Measurements from ENCODE around the gene NDUFB3.
A peak's percentile ranks its signal among the peaks of the same experiment; 100 is the strongest.
"Not testable (repeated sequence)": the region's sequence is repeated elsewhere in the genome, so short reads cannot be mapped to it uniquely, and the experiment has no call there.

NDUFB3 gene

GRCh38 chr2:201093573-201093972, 21.8 kb downstream of the NDUFB3 start:
- DNase-seq (ENCODE audit: low read depth) = no peak

- no peak for DNase-seq (ENCODE audit: low read depth)
Measured at GRCh38 chr2:201100497-201100896, 28.7 kb downstream of the NDUFB3 start.

GRCh38 chr2:201105759-201106158, 34.0 kb downstream of the NDUFB3 start:
- DNase-seq (ENCODE audit: low read depth) = no peak

GRCh38 chr2:201107624-201108023, 35.8 kb downstream of the NDUFB3 start:
- no peak for DNase-seq (ENCODE audit: low read depth)

GRCh38 chr2:201108341-201108740, 36.5 kb downstream of the NDUFB3 start:
- no peak for DNase-seq (ENCODE audit: low read depth)

- DNase-seq (ENCODE audit: low read depth) = no peak
Measured at GRCh38 chr2:201109186-201109585, 37.4 kb downstream of the NDUFB3 start.

DNA sequence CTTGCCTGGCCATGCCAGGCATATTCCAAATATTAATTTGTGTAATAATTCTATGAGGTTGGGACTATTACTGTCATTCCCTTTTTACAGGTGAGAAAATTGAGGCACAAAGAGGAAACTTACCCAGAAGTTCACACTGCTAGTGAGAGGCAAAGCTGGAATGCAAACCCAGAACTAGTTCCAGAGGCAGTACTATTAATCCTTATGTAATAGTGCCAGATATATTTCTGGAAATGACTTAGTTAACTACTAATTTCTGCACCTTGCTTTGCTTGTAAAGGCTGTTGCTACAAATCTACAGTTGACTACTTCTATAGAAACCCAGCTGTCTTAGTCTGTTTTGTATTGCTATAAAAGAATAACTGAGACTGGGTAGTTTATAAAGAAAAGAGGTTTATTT, 38.8 kb downstream of the NDUFB3 start:
- no peak for DNase-seq (ENCODE audit: low read depth)

GRCh38 chr2:201111096-201111495, 39.3 kb downstream of the NDUFB3 start:
- no peak for DNase-seq (ENCODE audit: low read depth)

DNA sequence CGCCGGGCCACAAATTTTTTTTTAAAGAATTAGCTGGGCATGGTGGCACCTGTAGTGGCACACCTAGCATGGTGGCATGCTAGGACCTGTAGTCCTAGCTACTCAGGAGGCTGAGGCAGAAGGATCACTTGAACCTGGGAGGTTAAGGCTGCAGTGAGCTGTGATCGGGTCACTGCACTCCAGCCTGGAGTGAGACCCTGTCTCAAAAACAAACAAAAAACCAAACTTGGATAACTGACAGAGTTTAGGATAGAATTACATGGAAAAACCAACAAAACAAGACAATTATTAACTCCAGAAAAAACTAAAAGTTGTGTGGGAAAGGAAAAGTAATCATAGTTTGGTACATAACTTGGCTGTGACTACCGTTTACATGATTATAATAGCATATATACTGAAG, 42.5 kb downstream of the NDUFB3 start:
- DNase-seq (ENCODE audit: low read depth) = no peak

GRCh38 chr2:201114846-201115245, 43.0 kb downstream of the NDUFB3 start:
- no peak for DNase-seq (ENCODE audit: low read depth)

GRCh38 chr2:201116115-201116958, 44.5 kb downstream of the NDUFB3 start, which contains the start of gene CFLAR:
Gene CFLAR, plus strand, starts transcription at chr2:201116164. Its CDS starts 13,702 bp downstream, at chr2:201129866.
- DNase-seq (ENCODE audit: low read depth) = peak; percentile 61

DNA sequence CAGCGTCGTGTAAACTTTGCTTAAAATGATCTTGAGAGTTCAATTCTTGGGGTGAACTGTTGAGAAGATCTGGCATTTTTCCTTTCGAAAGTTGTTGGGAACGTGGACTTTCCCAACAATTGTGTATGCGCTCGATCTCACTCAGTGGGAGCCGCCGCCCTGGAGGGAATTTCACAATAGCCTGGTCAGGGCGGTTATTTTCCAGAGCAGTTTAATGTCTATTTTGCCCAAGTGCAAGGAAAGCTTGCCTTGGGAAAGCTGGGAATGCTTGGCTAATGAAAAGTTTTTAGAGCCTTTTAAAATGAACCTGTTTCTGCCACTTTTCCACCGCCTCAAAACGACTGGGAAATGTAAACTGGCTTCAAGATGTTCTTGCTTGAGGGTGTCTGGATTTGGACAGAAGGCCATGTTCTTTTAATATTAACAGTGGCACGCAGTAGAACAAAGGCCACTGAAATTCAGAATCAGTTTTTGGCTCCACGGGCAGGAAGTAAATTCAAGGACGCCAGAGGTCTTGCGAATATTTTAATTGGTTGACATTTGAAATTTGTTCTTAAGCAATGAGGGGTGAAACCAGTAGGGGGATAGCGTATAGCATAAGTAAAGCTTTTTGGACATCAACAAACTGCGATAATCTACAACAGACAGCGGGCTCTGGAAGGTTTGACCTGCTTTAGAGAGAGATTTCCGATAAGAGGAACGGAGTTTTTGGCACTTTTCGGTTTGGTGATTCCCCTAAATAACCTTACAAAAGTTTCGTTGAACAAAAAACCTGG, 45.3 kb downstream of the NDUFB3 start:
- DNase-seq (ENCODE audit: low read depth) = no peak

DNA sequence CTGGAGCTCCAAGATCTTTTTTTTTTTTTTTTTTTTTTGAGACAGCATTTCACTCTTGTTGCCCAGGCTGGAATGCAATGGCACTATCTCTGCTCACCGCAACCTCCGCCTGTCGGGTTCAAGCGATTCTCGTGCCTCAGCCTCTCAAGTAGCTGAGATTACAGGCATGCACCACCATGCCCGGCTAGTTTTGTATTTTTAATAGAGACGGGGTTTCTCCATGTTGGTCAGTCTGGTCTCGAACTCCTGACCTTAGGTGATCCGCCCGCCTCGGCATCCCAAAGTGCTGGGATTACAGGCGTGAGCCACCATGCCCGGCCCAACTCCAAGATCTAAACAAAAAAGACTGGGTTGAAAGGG, 45.9 kb downstream of the NDUFB3 start:
- not testable (repeated sequence) for DNase-seq (ENCODE audit: low read depth)

- peak; percentile 82 for DNase-seq (ENCODE audit: low read depth)
Measured at GRCh38 chr2:201118121-201118960, 46.5 kb downstream of the NDUFB3 start.

DNA sequence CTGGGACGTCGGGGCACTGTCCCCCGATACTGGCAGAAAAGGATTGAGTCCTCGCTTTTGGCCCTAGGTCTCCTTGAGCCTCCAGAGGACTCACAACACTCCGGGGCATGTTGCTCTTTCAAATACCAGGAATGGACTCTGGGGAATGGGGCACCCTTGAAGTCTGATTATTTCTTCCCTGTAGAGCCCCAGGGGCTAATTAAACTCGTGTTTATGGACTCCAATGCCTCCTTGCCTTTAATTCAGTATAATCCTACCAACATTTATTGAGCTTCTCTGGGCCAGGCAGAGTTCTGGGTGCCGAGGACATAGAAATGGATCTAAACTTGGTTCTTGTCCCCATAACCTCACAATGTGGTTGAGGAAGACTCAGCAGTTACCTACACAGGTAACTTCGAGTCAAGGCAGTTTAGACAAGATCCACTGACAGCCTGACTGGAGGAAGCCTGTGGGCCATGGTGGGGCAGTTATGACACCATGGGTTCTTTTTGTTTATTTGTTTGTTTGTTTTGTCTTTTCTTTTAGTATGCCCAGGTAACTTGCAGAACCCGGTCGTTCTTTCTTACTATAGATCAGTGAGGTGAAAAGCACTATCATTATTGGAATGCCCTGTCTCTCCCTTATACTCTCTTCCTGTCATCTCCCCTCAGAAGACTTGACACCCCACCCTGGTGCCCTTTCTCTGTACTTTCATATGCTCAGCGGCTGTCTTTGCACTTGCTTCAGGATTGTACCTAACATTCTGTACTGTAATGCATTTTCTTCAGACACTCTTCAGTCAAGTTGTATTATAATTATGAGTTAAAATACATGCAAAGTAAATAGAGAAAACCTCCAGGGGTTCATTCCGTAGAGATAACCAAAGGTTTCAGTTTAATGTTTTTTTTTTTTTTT, 47.4 kb downstream of the NDUFB3 start:
- no peak for DNase-seq (ENCODE audit: low read depth)

DNA sequence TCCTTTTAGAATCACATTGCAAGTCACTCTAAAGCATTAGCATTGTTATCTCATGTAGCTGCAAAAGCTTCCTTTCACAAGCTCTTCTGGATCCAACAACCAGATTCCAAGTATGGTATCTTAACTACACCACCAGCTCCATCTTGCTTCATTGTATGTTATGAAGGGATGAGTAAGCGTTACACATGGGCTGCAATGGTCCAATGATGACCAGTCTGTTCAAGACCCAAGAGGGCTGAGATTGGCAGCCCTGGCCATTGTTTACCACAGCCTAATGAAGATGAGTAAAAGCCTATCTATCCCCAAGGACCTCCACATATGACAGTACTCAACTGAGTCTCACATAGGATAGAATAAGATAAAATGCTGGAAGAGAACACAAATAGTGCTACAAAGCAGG, 50.5 kb downstream of the NDUFB3 start:
- DNase-seq (ENCODE audit: low read depth) = no peak

DNA sequence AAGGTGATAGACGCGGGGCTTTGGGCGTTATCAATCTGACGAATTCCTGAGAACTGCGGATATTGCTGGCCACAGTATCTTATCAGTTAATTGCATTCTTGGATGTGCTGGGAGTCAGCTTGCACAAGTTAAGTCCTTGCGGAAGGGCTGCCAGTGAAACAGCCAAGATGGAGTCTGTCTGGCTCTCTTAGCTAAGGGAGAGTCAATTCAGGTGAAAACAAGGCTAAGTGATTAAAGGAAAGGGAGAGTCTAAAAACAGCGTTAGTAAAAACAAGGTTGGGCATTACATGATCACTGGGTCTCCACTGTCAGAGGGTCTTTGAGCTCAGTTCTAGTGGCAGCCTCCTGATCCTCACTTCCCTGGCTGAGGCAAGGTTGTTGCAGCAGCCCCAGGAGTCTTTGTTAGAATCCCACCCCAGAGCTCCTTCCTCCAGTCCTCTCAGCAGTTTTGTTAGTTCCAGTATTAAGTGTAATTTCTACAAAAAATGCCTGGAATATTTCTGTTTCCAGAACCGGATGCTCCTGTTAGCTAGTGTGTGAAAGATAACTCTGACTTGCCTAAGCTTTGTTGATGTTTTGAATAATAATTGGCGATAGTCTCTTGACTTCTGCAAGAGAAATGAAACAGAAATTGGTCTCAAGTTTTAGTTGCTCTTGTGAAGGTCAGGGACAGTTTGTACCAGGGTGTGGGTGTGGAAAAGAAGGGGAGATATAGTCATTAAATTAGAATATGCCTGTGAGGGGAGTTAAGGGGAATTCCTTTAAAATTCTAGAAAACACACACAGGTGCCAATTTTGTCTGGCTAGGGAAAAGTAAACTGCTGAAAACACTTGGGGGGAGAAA, 54.7 kb downstream of the NDUFB3 start:
- no peak for DNase-seq (ENCODE audit: low read depth)

DNA sequence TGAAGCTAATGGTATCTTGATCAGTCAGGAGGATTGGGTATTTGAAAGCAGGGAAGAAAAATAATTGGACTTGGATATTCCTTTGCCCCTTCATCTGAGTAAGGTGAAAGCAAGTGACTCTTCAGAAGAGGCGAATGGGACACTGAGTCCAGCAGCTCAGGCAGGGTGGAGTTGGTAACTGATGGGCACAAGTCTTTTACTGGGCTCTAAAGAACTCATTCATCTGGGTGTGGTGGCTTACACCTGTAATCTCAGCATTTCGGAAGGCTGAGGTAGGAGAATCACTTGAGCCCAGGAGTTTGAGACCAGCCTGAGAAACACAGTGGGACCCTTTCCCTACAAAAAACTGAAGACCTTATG, 55.3 kb downstream of the NDUFB3 start:
- DNase-seq (ENCODE audit: low read depth) = no peak

DNA sequence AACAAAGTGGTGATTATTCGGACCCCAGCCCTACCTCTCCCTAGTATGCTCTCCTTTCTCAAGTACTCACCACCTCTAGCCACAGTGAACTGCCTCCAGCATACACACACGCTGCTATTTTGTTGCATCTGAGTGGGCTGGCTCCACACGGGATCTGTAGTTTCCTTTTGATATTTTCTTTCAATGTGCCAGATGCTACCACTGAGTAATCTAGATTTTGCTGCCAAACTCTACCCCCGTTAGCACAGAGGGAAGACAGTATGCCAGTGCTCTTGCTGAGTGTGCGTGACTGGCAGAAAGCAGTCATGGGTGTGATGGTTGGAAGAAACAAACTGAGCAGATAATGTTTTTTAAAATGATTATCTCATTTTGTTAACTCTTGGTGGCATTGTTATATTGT, 55.8 kb downstream of the NDUFB3 start:
- DNase-seq (ENCODE audit: low read depth) = no peak

DNA sequence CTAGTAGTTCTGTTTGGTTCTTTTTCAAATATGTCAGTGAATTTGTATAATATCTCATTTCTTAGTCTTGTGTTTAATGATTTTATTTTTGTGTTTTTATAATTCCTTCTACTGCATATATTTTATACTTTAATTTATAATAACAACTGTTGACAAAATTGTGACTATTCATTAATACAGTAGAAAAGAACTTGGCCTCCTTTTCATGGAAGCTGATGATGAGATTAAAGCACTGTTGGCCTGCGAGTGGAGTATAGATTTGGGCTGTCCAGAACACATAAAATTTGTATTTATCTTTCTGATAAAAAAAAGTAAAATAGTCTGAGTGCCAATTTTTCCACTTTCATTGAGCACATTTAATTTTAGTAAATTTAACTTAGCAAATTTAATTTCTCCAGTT, 56.2 kb downstream of the NDUFB3 start:
- no peak for DNase-seq (ENCODE audit: low read depth)

All from activated T-cell treated with anti-CD3 and anti-CD28 coated beads for 1 hour (primary cell).